SK-MEL-5 (cell line): ENCODE data around the gene CEP41. TPM values are rescaled to one million over a fixed set of nuclear protein-coding genes. Genes with fewer than 3 reads are reported as not detected.

Source experiments
- DNase-seq: peaks from one replicate; pipeline ENCODE4 v3.0.0-alpha.2; 2016; ENCODE audit warnings: low read depth, low spot score
- in situ Hi-C: cut with HindIII; loops from 2 replicates; pipeline ENCODE4 v1.10.0; 2016; ENCODE audit warnings: low sequenced_read_pairs, high pct_unique_total_duplicates, low pct_unique_long_range_greater_than_20kb
- polyA plus RNA-seq, 2 experiments: library from polyadenylated mRNA; depleted of rRNA; stranded (reverse); fragments of >200 nt; gene quantifications; 2 replicates each; pipeline ENCODE4 v1.2.3, GENCODE V29; 2015
- total RNA-seq: library from RNA; depleted of rRNA; stranded (reverse); fragments of >200 nt; shearing (Covaris generic); gene quantifications from 2 replicates; pipeline ENCODE4 v1.2.3, GENCODE V29; 2014; rRNA removed

Gene CEP41, protein sequence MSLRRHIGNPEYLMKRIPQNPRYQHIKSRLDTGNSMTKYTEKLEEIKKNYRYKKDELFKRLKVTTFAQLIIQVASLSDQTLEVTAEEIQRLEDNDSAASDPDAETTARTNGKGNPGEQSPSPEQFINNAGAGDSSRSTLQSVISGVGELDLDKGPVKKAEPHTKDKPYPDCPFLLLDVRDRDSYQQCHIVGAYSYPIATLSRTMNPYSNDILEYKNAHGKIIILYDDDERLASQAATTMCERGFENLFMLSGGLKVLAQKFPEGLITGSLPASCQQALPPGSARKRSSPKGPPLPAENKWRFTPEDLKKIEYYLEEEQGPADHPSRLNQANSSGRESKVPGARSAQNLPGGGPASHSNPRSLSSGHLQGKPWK
- total RNA-seq: 16.0 and 17.5 TPM in 2 replicates
- 33.3 and 35.1 TPM in 2 replicates for polyA plus RNA-seq (2015; cell fraction: cytosol; rRNA removed)
- polyA plus RNA-seq (2015; cell fraction: nucleus; rRNA removed): 26.7 and 27.2 TPM in 2 replicates

DNA sequence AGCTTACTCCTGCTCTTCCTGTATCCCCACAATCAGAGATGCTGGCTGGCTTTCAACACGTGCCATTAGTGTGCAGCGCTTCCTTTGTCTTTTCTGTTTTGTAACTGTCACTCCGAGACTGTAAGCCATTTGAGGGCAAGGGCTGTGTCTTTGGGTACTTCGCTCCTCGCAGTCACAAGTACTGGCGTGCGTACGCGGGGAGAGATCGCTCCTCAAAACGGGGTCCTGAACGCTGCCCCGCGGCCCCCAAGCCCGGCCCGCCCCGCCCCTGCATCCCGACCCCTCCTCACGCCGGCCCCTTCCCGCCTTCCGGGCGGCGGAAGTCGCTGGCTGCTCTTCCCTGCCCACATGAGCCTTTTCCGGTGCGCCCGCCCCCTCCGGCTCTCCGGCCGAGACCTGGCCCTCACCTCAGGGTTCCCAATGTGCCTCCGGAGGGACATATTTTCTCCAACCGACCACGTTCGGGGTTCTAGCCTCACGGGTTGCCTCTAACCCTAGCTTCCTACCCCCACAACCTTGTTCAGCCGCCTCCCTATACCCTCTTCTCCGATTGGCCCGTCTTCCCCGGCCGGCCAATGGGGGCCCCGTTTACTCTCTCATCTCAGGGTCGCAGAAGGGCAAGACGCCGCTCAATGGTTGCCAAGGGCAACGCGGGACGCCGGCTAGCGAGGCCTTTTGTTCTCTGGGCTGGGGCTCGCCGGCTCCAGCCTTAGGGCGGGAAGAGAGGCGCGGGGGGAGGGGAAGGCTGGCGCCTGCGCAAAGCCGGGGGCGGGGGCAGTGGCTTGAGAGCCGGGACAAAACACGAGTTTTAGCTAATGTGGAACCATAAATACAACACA, at the start of gene CEP41:
Gene CEP41, minus strand, starts transcription at position 490 of the 839 bp plus-strand sequence. Its CDS starts 50 bp downstream, at position 440.
- in situ Hi-C loops: no loop called here
- DNase-seq: peak; percentile 100

DNA sequence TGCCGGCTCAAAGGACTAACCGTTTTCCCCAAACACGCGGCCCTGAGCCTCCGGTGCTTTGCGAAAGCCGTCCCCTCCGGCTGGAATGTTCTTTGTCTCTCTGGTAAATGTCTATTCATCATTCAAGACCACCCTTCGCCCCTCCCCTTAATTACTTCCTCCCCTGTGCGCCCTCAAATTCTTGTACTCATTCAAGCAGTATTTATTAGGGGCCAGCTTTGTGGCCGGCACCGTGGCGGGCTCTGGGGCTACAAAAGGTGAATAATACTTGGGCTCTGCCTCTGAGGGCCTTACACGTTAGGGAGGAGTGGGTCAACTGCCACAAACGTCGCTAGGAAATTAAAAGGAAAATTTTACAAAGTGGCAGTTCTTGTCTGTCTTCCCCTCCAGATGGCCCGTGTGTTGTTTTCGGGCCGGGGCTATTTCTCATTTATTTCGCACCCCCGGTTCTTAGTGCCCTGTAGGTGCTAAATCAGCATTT, 49.5 kb upstream of the CEP41 start:
- in situ Hi-C loops: no loop called here

DNA sequence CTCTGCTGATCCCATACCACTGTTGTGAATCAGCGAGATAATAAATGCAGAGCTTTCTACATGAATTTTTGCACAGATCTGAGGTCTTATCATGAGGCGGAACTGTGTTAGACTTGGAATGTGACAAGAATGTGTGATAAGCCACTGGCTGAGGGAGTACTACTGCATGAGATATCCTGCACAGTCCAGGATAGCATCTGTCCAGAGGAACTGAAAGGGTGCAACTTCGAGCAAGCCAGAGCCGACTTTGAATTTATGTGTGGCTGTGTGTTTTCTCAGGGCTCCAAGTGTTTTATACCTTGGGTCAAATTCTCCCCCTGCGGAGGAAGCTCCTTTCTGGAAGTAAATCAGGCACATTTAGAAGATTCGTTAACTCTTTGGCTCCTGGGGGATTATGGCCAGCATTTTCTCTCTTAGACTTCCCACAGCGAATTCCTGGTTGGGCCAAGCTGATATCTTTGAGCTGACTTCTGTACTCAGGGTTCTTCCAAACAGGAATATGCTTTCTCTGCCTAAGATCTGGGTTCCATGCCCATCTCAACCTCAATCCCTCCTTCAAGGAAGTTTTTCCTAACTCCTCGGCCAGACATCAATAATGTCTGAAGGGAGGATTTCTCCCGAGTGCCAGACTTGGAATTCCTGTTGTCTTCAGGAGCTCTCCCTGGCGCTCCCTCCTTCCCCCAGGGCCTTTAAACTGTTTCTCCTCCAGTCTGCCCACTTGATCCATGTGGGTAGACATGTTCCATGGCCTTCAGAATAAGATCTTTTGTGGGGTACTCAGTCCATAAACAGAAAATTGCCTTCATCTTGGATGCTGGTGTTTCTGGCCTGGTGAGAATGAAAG, 48.5 kb upstream of the CEP41 start:
- no peak for DNase-seq
- in situ Hi-C loops: no loop called here

More for the DNA sequence above, 49.5 kb upstream of the CEP41 start:
- no peak for DNase-seq

DNA sequence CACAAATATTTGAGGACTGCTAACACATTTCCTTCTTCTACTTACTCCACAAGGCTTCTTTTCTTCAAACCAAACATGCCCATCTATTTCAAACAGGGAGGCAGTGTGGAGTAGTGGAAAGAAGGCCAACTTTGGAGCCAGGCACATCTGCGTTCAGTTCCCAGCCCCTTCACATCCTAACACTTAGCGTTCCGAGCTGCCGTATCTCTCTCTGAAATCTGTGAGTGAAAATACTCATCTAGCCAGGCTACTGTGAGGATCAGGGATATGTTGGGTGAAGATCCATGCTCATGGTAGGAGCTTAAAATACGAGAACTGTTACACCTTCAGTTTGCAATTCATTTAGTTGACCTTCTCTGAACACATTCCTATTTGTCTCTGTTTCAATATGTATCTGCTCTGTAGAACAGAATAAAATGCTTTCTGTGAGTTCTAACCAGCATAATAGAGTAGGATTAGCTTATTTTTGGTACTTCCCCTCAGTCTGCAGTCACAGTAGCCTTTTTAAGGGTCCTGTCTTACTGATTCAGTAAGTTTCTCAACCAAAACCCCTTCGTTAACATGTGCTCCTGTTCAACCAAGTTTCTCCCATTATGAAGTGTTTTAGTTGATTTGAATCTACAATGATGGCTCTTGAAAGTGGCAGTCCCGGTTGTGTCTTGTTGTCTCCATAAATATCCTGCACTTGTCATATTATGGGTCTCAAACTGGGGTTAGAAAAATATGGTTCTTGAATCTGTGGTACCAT, 47.8 kb upstream of the CEP41 start:
- no peak for DNase-seq
- in situ Hi-C loops: no loop called here

DNA sequence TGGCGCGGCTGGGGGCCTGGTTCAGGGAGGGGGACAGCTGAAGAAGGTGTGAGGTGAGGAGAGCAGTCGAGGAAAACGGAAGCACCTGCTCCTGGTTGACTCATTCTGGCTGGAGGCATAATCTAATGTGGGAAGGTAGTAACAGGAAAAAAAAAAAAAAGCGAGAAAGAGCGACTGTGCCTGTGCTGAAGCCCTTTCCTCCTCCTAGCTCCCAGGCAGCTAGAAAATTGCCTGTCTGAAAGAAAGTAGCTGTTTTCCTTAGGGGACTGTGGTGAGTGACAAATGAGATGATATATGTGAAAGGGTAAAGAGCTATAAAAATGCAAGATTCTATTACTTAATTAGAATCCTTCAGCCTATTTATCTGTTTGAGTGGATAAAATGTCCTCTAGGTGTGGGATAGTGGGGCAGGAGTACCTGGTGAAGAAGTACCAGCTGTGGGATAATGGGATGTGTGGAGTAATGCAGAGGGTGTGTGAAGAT, 46.2 kb upstream of the CEP41 start:
- in situ Hi-C loops: no loop called here

DNA sequence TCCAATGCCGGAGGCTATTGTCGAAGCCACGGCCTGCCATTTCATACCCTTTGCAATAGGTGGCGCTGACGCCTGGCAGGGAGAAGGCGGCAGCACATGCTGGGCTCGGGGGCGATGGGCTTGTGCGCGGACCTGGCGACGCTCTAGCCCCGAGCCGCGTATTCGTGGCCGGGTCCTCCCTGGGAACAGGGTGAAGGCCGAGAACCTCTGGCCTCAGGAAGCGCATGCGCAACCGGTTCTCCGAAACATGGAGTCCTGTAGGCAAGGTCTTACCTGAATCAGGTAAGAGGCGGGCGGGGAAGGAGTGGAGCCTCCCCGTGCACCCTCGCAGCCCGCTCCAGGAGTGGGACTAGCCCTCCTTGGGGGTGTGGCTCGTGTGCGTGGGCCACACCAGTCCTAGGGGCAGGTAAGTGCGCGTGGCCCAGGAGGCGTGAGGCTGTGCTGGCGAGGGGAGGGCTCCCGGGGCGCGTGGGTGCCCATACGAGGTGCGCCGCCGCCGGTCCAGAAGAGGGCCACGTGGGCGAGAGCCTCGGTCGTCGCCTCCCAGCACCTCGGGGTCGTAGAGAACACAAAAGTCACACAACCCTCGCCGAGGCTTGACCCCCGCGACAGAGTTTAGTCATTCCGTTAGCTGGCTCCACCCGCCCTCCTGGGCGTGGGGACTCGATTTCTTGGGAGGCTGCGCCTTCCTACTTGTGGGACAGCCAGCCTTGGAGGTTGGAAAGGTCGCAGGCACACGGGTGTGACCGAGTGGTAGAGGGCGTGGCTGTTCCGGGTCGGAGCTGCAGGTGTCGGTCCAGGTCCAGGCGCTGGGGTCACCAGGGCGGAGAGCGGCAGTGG, 45.5 kb upstream of the CEP41 start:
- in situ Hi-C loops: no loop called here
- DNase-seq: no peak

More for the DNA sequence above, 46.2 kb upstream of the CEP41 start:
- no peak for DNase-seq

DNA sequence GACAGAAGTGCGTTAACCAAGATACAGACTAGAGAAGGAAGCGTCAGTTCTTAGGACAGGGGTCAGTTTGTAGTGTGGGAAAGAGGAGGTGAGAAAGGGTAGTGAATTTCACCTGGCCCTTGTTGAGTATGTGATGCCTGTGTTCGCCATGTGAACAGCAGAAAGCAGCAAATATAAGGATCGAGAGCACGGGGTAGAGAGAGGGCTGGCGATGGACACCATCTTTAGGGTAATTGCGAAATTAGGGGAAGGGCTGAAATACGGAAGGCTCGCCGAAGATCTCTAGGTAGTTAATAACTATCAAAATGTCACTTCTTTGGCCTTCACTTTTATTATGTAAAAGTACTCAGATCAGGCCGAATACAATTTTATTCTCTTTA, 44.9 kb upstream of the CEP41 start:
- no peak for DNase-seq
- in situ Hi-C loops: no loop called here

DNA sequence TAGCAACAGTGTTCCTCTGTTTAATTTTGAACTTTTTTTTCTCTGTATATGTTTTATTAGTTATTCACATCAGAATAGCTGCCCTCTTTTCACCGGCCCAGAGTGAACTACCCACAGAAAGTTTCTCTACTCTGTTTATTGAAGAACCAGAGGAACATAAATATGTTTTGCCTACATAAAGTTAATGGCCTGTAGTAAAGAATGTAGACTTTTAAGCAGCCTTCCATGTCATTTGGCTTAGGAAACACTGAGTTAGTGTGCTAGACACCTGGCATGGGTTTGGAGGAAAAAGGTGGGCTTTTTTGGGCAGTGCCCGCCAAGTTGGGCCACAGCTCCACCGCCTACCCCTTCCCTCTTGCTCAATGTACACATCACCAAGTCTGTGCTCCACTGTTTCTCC, 42.2 kb upstream of the CEP41 start:
- in situ Hi-C loops: no loop called here
- no peak for DNase-seq

DNA sequence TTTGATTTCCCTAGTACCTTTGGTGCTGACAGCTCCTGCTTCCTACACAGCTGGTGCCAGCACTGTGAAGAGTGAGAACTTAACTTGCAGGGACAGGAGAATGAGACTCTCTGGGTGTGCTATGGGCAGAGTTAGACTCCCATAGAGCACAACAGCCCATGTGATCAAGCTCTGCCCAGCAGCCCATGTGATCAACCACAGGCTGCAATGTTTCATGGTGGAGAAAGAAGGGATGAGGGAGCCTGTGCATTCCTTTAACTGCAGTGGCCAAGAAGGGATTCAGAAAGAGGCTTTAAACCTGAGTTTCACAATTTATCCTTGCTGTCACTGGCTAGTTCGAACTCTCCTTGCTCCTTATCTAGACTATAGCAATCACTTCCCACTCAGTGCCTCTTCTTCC, 41.1 kb upstream of the CEP41 start:
- DNase-seq: peak; percentile 65
- in situ Hi-C loops: no loop called here

DNA sequence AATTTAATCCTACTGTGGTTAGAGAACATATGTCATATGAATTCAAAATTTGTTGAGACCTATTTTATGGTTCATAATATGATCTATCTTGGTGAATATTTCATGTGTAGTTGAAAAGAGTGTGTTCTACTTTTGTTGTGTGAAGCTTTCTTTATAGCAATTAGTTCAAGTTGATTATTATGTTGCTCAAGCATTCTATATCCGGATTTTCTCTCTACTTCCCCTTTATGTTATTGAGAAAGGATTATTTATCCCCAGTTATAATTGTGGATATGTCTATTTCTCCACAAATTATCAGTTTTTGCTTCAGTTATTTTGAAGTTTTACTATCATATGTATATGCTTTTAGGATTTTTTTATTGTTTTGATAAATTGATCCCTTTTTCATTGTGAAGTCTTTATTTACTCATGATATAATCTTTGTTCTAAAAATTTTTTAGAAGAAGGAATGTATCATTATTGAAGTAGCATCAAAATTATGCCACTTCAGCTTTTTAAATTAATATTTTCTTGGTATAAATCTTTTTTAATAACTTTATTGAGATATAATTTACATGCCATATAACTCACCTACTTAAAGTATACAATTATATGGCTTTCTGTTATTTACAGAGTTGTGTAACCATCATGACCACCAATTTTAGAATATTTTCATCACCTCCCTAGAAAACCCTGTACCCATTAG, 39.0 kb upstream of the CEP41 start:
- no peak for DNase-seq
- in situ Hi-C loops: no loop called here

DNA sequence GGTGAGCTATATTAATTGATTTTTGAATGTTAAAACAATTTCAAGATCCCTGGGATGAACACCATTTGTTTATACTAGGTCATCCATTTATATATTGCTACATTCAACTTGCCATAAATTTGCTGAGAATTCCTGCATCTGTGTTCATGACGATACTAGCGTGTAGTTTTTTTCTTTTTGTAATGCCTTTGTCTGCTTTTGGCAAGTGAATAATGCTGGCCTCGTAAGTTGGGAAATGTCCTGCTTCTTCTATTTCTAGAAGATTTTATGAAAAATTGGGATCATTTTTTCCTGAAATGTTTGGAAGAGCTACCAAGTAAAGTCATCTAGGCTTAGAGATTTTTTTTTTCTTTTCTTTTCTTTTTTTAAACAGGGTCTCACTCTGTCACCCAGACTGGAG, 38.2 kb upstream of the CEP41 start:
- in situ Hi-C loops: no loop called here
- no peak for DNase-seq

DNA sequence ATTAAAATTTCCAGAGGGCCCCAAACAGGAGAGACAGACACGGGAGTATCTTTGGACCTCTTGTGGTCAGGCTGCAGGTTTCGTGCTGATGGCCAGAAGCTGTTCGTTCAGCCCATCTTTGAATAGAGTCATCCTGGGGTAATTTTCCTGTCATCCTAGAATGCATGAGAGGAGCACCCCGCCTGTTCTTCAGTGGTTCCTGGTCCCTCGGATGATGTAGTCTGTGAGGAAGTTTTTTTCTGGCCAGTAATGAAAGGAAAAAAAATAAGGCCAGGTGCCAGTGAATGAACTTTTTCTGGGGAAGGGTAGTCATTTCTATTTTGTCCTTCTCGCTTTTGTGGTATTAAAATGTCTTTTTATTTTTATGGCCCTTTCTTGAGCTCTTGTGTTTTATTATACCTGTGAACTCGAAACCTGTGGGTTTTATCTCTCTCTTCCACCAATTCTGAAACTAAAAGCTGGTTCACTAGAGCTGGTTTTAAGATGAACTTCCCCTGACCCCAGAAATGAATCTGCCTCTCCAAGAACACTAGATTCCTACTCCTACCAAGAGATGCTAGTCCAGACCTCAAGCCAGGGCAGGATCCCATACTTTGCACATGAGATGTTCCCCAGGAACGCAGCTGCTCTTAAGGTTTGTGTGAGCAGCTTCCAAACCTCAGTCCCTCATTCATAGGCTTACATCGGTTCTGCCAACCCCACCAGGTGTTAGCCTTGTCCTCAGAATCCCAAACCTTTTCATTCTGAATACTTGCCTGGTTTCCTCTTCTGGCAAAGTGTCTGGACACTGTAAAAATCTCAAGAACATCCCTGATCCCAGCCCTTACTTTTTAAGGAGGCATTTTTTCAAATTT, 35.7 kb upstream of the CEP41 start:
- in situ Hi-C loops: no loop called here
- DNase-seq: no peak

DNA sequence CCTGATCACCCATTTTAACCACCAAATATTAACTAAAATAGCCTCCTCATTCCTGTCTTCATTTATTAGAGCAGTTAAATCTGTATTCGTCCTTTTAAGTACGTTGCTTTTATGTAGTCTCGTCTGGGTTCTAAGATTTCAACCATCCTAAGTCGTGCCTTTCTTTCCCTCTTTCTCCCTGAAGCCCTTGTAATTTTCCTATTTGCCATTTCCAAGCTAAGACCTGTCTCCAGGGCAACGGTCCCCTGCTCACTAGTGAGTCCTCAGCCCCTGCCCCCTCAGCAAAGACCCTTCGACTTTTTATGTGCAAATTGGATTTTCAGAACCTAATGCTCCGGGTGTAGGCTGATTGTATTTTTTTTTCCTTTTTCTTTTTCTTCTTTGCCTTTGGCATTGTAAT, 35.0 kb upstream of the CEP41 start:
- in situ Hi-C loops: no loop called here
- no peak for DNase-seq

DNA sequence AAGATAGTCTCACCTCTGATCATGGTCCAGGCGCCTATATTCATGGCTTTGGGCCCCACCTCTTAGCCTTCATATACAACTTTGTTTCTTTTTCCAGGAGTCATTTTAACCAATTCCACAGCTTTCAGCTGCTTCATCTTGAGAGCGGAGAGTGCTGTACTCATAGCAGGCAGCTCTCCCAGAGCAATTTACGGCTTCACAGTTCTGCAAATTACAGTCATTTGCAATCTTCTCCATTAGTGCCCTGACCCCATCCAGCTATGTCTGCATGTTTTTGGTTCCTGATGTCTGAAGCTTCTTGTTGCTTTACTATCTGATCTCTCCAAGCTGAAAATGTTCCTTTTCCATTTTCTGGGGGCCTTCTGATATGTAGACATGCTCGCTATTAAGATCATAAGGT, 33.1 kb upstream of the CEP41 start:
- in situ Hi-C loops: no loop called here
- no peak for DNase-seq

DNA sequence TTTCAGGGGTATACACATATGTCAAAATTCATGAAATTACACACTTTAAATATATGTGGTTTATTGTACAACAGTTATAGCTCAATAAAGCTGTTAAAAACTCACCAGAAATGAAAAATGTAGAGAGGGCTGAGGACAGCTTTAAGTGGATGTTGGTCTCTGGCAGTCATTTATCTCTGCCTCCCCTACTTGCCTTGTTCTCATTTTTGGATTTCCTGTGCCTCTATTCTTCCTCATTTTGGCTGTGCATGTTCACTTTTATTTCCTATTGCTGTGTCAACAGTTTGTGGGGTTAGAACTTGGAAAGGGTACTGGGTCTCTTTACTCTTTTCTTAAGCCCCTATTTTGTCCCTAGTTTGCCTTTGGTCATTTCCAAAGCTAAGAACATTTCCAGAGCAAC, 32.5 kb upstream of the CEP41 start:
- no peak for DNase-seq
- in situ Hi-C loops: no loop called here
